Stimulated activated CD4-positive, alpha-beta T cell treated with anti-CD3 and anti-CD28 coated beads, Interleukin-2, amount 100 ng/mL, for 48 hours (primary cell): ENCODE measurements around the gene NEAT1.

Experiments used
- DNase-seq, 2 donors: peaks; one replicate each; pipeline ENCODE4 v3.0.0-alpha.2; 2020

Gene NEAT1

GRCh38 chr11:65424205-65425104 lies 1.9 kb downstream of the NEAT1 start:
- DNase-seq: no peak

- peak in 1 of 2 donors; percentile 73 for DNase-seq
Observed at GRCh38 chr11:65425105-65425970, 2.7 kb downstream of the NEAT1 start.

GRCh38 chr11:65425971-65426838 lies 3.6 kb downstream of the NEAT1 start:
- no peak for DNase-seq

- DNase-seq: no peak
Observed at GRCh38 chr11:65426839-65427690, 4.5 kb downstream of the NEAT1 start.

GRCh38 chr11:65427691-65428577 lies 5.3 kb downstream of the NEAT1 start:
- DNase-seq: no peak

GRCh38 chr11:65428578-65429067 lies 6.0 kb downstream of the NEAT1 start:
- DNase-seq: no peak

- no peak for DNase-seq
Observed at GRCh38 chr11:65429068-65429681, 6.6 kb downstream of the NEAT1 start.

GRCh38 chr11:65429724-65430405 lies 7.3 kb downstream of the NEAT1 start:
- no peak for DNase-seq

- DNase-seq: no peak
Observed at GRCh38 chr11:65430406-65431217, 8.0 kb downstream of the NEAT1 start.

- DNase-seq: no peak
Observed at GRCh38 chr11:65431451-65432099, 9.0 kb downstream of the NEAT1 start.

GRCh38 chr11:65432100-65432650 lies 9.6 kb downstream of the NEAT1 start:
- no peak for DNase-seq

- no peak for DNase-seq
Observed at GRCh38 chr11:65432686-65433582, 10.3 kb downstream of the NEAT1 start.

- DNase-seq: no peak
Observed at GRCh38 chr11:65433657-65434056, 11.1 kb downstream of the NEAT1 start.

- DNase-seq: no peak
Observed at GRCh38 chr11:65434057-65434666, 11.6 kb downstream of the NEAT1 start.

- no peak for DNase-seq
Observed at GRCh38 chr11:65434667-65435410, 12.2 kb downstream of the NEAT1 start.
